ENCODE data around the gene NPB.

Gene NPB

DNA sequence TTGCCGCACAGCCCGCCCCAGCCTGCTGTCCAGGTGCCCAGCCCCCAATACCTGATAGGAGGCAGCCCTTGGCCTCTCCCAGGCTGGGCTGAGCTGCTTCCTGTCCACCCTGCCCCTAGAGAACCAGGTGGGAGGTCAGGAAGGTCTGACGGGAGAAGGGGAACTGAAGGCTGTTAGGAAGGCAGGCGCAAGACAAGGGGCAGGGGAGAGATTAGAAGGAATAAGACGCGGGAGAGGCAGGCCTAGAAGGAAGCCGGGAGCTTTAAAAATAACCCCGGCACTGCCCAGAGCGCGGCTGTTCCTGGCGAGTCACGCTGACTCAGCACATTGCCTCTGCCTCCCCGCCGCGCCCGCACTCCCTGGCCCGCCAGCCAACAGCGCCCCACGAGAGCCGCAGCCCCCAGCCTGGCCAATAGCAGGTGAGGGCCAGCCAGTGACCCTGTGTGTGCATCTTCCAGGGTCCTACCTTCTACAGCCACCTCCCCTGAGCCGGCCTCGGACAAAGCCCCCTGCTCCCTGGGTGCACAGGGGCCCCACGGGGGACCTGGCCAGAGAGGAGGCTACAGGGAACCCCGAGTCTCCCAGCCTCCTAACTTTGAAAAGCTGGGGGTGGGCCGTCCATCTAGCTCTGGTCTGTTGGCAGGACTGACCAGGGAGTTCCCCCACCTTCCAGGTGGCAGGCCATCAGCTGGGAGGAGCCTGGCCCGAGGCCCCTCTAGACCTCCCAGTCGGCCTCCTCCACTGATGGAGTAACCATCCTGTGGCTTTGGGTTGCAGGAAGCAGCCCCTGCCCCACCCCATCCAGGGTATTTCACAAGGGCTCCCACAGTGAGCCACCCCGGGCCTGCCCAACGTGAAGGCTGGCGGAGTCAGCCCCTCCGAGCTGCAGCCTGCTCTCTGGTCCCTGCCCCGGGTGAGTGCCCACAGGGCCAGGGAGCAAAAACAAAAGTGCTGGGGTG, 21.5 kb downstream of the NPB start:
- Histone ChIP-seq H3K27ac (ENCODE audit: insufficient read depth in 1 of 2, low read depth in 1 of 2, low read length in 2 of 2, poor library complexity in 1 of 2, severe bottlenecking in 2 of 2) (peak overlapping the region; percentile 33 to 88), H3K36me3 (ENCODE audit: control insufficient read depth in 4 of 4, insufficient read depth in 4 of 4, low read length in 3 of 4) (peaks cover 0 to 39% (median 27%) of the 10 kb centered on the region in 4 experiments), H3K9me3 (ENCODE audit: control extremely low read depth in 1 of 5, control insufficient read depth in 4 of 5, insufficient read depth in 2 of 5, low read depth in 1 of 5, low read length in 4 of 5) (no peaks in the 10 kb centered on the region), H3K27me3 (replicated peaks in 2 of 5; ENCODE audit: control insufficient read depth in 4 of 5, insufficient read depth in 5 of 5, low read length in 4 of 5) (peaks cover 0 to 6% (median 4%) of the 10 kb centered on the region in 5 experiments), H3K4me3 (ENCODE audit: control insufficient read depth in 1 of 7, extremely low read depth in 1 of 7, insufficient read depth in 4 of 7, low read depth in 2 of 7, low read length in 6 of 7) (peak overlapping the region in 6 of 7 experiments; percentile 50 to 75 (median 64)), H3K4me1 (ENCODE audit: control extremely low read depth in 1 of 4, control insufficient read depth in 4 of 4, insufficient read depth in 4 of 4, low read length in 3 of 4) (peaks cover 0 to 83% (median 72%) of the 10 kb centered on the region in 4 experiments)
- DNase-seq, result peak; percentile 79 to 91 (median 90)
- 2% methylated on average over 26 of the region's 32 CpGs for WGBS (ENCODE audit: insufficient coverage)
- ChIA-PET POLR2A (interaction anchor here (0.6 to 1.0 kb wide), 4 partner anchors 12 to 1011 kb away, joined by 3 to 4 read pairs (median 3); partner anchors contain the start of genes NDUFAF8, PCYT2 and TEPSIN), CTCF (interaction anchor here (0.9 to 3.4 kb wide), 6 partner anchors 11 to 98 kb away, joined by 3 to 15 read pairs (median 8); partner anchors contain the start of gene NOTUM)

DNA sequence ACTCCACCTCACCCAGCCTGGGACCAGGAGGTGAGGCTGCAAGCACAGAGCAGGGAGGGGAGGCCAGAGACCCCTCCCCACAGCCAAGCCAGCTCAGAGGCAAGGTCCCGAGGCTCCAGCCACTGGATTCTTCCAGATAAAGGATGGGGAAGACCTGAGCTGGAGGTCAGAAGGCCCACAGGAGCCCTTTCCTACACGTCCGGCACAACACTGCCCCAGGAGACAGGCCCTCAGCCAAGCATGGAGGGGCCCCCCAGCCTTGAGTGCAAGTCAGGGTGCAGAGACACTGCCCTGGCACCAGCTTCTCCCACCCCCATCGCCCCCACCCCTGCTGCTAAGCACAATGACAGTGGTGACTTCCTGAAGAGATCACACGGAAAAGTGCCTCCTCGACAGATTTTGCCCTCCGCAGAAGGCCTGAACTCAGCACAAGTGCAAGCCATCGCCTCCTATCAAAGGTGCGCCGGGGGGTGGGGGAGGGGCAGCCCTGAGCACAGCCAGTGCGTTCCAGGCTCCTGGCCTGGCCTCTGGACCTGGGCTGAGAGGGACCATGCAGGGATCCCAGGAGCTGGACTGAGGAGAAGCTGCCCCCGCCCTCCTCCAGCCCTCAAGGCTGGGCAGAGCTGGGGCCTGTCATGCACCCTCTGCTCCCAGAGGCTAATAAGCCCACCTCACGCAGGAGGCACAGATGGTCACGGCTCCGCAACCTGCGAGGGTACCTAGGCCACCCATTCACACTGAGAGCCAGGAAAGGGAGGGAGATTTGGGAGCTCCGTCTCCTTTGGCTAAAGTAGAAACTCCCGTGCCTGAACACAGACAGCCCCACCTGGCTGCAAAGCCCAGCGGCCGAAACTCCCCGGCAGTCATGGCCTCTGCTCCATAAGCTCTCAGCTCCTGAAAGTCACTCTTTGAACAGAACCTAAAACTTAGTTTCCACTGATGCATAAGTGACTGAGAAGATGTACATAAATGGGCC, 22.8 kb downstream of the NPB start:
- no peak for DNase-seq
- CTCF ChIA-PET, result interaction anchor here (0.8 to 3.4 kb wide), 8 partner anchors 8 to 96 kb away, joined by 3 to 15 read pairs (median 8); partner anchors contain the start of gene NOTUM
- Histone ChIP-seq H3K9me3 (ENCODE audit: control extremely low read depth in 1 of 5, control insufficient read depth in 4 of 5, insufficient read depth in 2 of 5, low read depth in 1 of 5, low read length in 4 of 5) (no peaks in the 10 kb centered on the region), H3K4me1 (ENCODE audit: control extremely low read depth in 1 of 4, control insufficient read depth in 4 of 4, insufficient read depth in 4 of 4, low read length in 3 of 4) (peaks cover 0 to 77% (median 69%) of the 10 kb centered on the region in 4 experiments), H3K27me3 (replicated peaks in 2 of 5; ENCODE audit: control insufficient read depth in 4 of 5, insufficient read depth in 5 of 5, low read length in 4 of 5) (peaks cover 0 to 19% (median 13%) of the 10 kb centered on the region in 5 experiments), H3K27ac (ENCODE audit: insufficient read depth in 1 of 2, low read depth in 1 of 2, low read length in 2 of 2, poor library complexity in 1 of 2, severe bottlenecking in 2 of 2) (peak overlapping the region in 1 of 2 experiments; percentile 88), H3K36me3 (ENCODE audit: control insufficient read depth in 4 of 4, insufficient read depth in 4 of 4, low read length in 3 of 4) (peaks cover 0 to 28% (median 22%) of the 10 kb centered on the region in 4 experiments), H3K4me3 (ENCODE audit: control insufficient read depth in 1 of 7, extremely low read depth in 1 of 7, insufficient read depth in 4 of 7, low read depth in 2 of 7, low read length in 6 of 7) (peak overlapping the region in 4 of 7 experiments; percentile 8 to 75 (median 70))
- WGBS (ENCODE audit: insufficient coverage), result 76% methylated on average over 17 of the region's 21 CpGs
- POLR2A ChIA-PET, result interaction anchor here (0.6 to 0.9 kb wide), 2 partner anchors 58 to 686 kb away, joined by 3 read pairs; partner anchors contain the start of genes NDUFAF8 and TEPSIN

DNA sequence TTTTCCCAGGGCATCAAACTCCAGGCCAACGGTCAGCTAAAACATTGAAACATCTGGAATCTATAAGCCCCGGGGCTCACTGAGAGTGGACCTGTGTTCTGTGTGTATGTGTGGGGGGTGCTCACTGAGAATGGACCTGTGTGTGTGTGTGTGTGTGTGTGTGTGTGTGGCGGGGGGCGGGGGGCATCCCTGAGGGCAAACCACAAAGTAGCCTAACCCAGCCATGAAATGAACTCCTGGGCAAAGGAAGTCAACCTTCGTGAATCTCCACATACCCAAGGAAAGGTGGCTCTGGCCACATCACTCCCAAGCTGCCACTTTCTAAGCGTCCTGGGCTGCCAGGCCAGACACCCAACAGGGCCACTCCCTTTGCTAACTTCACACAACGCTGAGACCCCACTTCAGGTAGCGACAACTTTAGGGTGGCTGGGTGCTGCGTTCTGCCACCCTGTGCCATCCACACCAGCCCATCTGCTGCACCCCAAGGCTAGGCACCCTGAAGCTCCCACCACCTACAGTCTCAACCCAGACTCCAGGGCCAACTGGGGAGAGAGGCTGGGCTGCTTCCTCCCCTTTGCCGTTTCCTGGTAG, 23.9 kb downstream of the NPB start:
- no peaks in the 10 kb centered on the region for H3K9me3 ChIP-seq (ENCODE audit: control extremely low read depth in 1 of 5, control insufficient read depth in 4 of 5, insufficient read depth in 2 of 5, low read depth in 1 of 5, low read length in 4 of 5)
- H3K27ac ChIP-seq (ENCODE audit: insufficient read depth in 1 of 2, low read depth in 1 of 2, low read length in 2 of 2, poor library complexity in 1 of 2, severe bottlenecking in 2 of 2), result peak overlapping the region; percentile 92 to 98
- peaks cover 0 to 24% (median 13%) of the 10 kb centered on the region in 5 experiments for H3K27me3 ChIP-seq (replicated peaks in 2 of 5; ENCODE audit: control insufficient read depth in 4 of 5, insufficient read depth in 5 of 5, low read length in 4 of 5)
- CTCF ChIA-PET, result interaction anchor here (0.7 to 3.4 kb wide), 9 partner anchors 9 to 95 kb away, joined by 3 to 15 read pairs (median 3); partner anchors contain the start of gene NOTUM
- no peak for DNase-seq
- H3K4me1 ChIP-seq (ENCODE audit: control extremely low read depth in 1 of 4, control insufficient read depth in 4 of 4, insufficient read depth in 4 of 4, low read length in 3 of 4), result peaks cover 0 to 70% (median 66%) of the 10 kb centered on the region in 4 experiments
- peaks cover 0 to 17% (median 13%) of the 10 kb centered on the region in 4 experiments for H3K36me3 ChIP-seq (ENCODE audit: control insufficient read depth in 4 of 4, insufficient read depth in 4 of 4, low read length in 3 of 4)
- POLR2A ChIA-PET, result interaction anchor here (0.6 to 1.8 kb wide), 5 partner anchors 9 to 65 kb away, joined by 3 to 6 read pairs (median 3); partner anchors contain the start of genes P4HB and SIRT7
- 19% methylated on average over 3 of the region's 10 CpGs for WGBS (ENCODE audit: insufficient coverage)
- H3K4me3 ChIP-seq (ENCODE audit: control insufficient read depth in 1 of 7, extremely low read depth in 1 of 7, insufficient read depth in 4 of 7, low read depth in 2 of 7, low read length in 6 of 7), result peak overlapping the region; percentile 46 to 83 (median 77)

DNA sequence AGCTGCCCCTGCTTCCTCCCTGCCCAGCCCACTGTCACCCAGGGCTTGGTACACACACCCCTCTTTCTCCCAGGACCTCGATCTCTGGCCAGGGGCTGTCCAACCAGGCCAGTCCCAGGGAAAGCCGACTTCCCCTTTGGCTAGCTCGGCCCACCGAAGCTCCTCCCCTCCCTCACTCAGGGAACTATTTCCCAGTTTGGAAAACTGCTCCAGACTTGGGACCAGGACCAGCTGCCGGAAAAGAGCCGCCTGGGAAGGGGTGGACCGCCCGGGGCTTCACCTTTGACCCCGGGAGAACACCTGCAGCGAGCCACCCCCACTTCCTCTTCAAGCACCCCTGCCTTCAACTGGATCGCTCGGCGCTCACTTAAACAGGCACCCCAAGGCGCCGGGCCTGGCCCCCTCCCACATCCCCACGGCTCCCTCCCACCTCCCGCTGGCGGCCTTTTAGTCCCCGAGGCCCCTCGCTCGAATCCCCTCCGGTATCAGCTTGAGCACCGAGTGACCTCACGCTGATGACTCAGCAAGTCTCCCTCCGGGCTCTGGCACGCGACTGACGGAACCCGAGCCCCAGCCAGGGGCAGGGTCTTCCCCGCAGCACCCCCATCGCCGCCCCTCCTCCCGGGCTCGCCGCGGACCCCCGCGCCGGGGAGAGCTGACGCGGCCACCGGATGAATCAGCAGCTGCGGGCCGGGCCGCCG, 24.6 kb downstream of the NPB start:
- H3K9me3 ChIP-seq (ENCODE audit: control extremely low read depth in 1 of 5, control insufficient read depth in 4 of 5, insufficient read depth in 2 of 5, low read depth in 1 of 5, low read length in 4 of 5), result no peaks in the 10 kb centered on the region
- H3K36me3 ChIP-seq (ENCODE audit: control insufficient read depth in 4 of 4, insufficient read depth in 4 of 4, low read length in 3 of 4), result peaks cover 0 to 13% (median 9%) of the 10 kb centered on the region in 4 experiments
- DNase-seq, result peak; percentile 93 to 96 (median 95)
- peak overlapping the region; percentile 92 to 98 for H3K27ac ChIP-seq (ENCODE audit: insufficient read depth in 1 of 2, low read depth in 1 of 2, low read length in 2 of 2, poor library complexity in 1 of 2, severe bottlenecking in 2 of 2)
- H3K4me1 ChIP-seq (ENCODE audit: control extremely low read depth in 1 of 4, control insufficient read depth in 4 of 4, insufficient read depth in 4 of 4, low read length in 3 of 4), result peaks cover 0 to 74% (median 67%) of the 10 kb centered on the region in 4 experiments
- 0% methylated on average over 34 of the region's 46 CpGs for WGBS (ENCODE audit: insufficient coverage)
- H3K4me3 ChIP-seq (ENCODE audit: control insufficient read depth in 1 of 7, extremely low read depth in 1 of 7, insufficient read depth in 4 of 7, low read depth in 2 of 7, low read length in 6 of 7), result peak overlapping the region; percentile 46 to 83 (median 77)
- H3K27me3 ChIP-seq (replicated peaks in 2 of 5; ENCODE audit: control insufficient read depth in 4 of 5, insufficient read depth in 5 of 5, low read length in 4 of 5), result peaks cover 0 to 24% (median 13%) of the 10 kb centered on the region in 5 experiments
- ChIA-PET POLR2A (interaction anchor here (0.6 to 1.8 kb wide), 6 partner anchors 9 to 105 kb away, joined by 3 to 6 read pairs (median 3); partner anchors contain the start of genes P4HB, RAC3 and SIRT7), CTCF (interaction anchor here (0.7 to 3.1 kb wide), 7 partner anchors 10 to 94 kb away, joined by 3 to 15 read pairs (median 3); partner anchors contain the start of gene NPB)

DNA sequence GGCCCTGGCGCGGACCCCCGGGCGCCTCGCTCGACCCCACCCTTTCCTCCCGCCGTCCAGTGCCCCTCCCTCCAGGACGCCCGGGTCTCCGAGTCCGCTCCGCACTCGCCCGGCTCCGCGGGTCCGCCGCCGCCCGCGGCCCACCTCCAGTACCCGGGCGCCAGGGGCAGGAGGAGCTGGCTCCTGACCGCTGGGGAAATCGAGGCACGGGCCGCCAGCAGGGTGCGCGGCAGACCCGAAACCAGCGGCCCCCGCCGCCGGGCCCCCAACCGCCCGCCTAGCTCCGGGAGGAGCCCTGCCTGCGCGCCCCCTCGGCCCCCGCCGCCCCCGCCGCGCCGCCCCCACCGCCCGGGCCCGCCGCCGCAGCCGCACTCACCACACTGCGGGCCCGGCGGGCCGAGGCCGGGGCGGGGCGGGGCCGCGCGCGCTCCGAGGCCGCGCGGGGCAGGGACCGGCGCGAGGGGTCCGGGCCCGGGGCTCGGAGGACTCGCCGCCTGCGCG, 25.2 kb downstream of the NPB start:
- H3K27me3 ChIP-seq (replicated peaks in 2 of 5; ENCODE audit: control insufficient read depth in 4 of 5, insufficient read depth in 5 of 5, low read length in 4 of 5), result peaks cover 0 to 24% (median 13%) of the 10 kb centered on the region in 5 experiments
- no peak for DNase-seq
- H3K4me3 ChIP-seq (ENCODE audit: control insufficient read depth in 1 of 7, extremely low read depth in 1 of 7, insufficient read depth in 4 of 7, low read depth in 2 of 7, low read length in 6 of 7), result peak overlapping the region; percentile 46 to 83 (median 77)
- ChIA-PET POLR2A (interaction anchor here (1.0 to 1.8 kb wide), 5 partner anchors 10 to 105 kb away, joined by 3 to 6 read pairs (median 4); partner anchors contain the start of genes P4HB, RAC3 and SIRT7), CTCF (interaction anchor here (0.9 to 3.1 kb wide), 8 partner anchors 10 to 93 kb away, joined by 3 to 15 read pairs (median 6); partner anchors contain the start of gene NPB)
- 0% methylated on average over 49 of the region's 78 CpGs for WGBS (ENCODE audit: insufficient coverage)
- no peaks in the 10 kb centered on the region for H3K9me3 ChIP-seq (ENCODE audit: control extremely low read depth in 1 of 5, control insufficient read depth in 4 of 5, insufficient read depth in 2 of 5, low read depth in 1 of 5, low read length in 4 of 5)
- peak overlapping the region; percentile 92 to 98 for H3K27ac ChIP-seq (ENCODE audit: insufficient read depth in 1 of 2, low read depth in 1 of 2, low read length in 2 of 2, poor library complexity in 1 of 2, severe bottlenecking in 2 of 2)
- H3K36me3 ChIP-seq (ENCODE audit: control insufficient read depth in 4 of 4, insufficient read depth in 4 of 4, low read length in 3 of 4), result peaks cover 0 to 8% (median 5%) of the 10 kb centered on the region in 4 experiments
- peaks cover 0 to 74% (median 65%) of the 10 kb centered on the region in 4 experiments for H3K4me1 ChIP-seq (ENCODE audit: control extremely low read depth in 1 of 4, control insufficient read depth in 4 of 4, insufficient read depth in 4 of 4, low read length in 3 of 4)
